Mucosa of rectum (tissue), 2 donors: Measurements from ENCODE around the gene TIGD6.

Experiments used
- H3K27ac ChIP-seq, 2 donors: one replicate each; pipeline ENCODE4 v1.7.0; 2013; ENCODE audit warnings: inconsistent platforms in 2 of 2, low read depth in 2 of 2, low read length in 2 of 2
- H3K27me3 ChIP-seq, 2 donors: one replicate each; pipeline ENCODE4 v1.7.0; 2013; ENCODE audit warnings: low read length in 2 of 2; ENCODE audit not compliant: control insufficient read depth in 2 of 2, insufficient read depth in 2 of 2
- H3K36me3 ChIP-seq, 2 donors: one replicate each; pipeline ENCODE4 v1.7.0; 2013; ENCODE audit warnings: low read length in 2 of 2; ENCODE audit not compliant: control insufficient read depth in 2 of 2, insufficient read depth in 2 of 2
- H3K4me1 ChIP-seq, 2 donors: one replicate each; pipeline ENCODE4 v1.7.0; 2013; ENCODE audit warnings: low read length in 2 of 2, mild to moderate bottlenecking in 1 of 2; ENCODE audit not compliant: control insufficient read depth in 2 of 2, insufficient read depth in 2 of 2
- H3K4me3 ChIP-seq, 2 donors: one replicate each; pipeline ENCODE4 v1.7.0; 2013; ENCODE audit warnings: low read length in 2 of 2
- H3K9ac ChIP-seq, 2 donors: one replicate each; pipeline ENCODE4 v1.7.0; 2013; ENCODE audit warnings: low read length in 2 of 2, low read depth in 1 of 2, mild to moderate bottlenecking in 1 of 2
- H3K9me3 ChIP-seq, 2 donors: one replicate each; pipeline ENCODE4 v1.7.0; 2013; ENCODE audit warnings: low read length in 2 of 2; ENCODE audit not compliant: control insufficient read depth in 2 of 2
- donor health status: healthy.
- donor health status: Normal muscosa, but diverticular disease.

TIGD6 gene

DNA sequence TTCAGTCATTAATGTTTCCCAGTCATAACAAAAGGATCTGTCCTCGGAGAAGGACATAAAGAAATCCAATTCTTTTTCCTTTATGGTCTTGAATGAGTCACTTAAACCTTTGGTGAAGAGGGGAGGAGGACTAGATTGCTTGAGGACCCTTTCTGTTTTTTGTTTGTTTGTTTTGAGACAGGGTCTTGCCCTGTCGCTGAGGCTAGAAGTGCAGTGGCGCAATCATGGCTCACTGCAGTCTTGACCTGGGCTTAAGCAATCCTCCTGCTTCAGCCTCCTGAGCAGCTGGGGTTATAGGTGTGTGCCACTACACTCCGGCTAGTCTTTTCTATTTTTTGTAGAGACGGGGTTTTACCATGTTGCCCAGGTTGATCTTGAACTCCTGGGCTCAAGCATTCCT lies 12.3 kb downstream of the TIGD6 start:
- Histone ChIP-seq H3K4me1 (peaks cover 0 to 5% of the 10 kb centered on the region in 2 donors), H3K27ac (no peak overlapping the region), H3K27me3 (no peaks in the 10 kb centered on the region), H3K9me3 (no peaks in the 10 kb centered on the region), H3K36me3 (peaks cover 14 to 21% of the 10 kb centered on the region in 2 donors), H3K9ac (no peak overlapping the region), H3K4me3 (no peak overlapping the region)

DNA sequence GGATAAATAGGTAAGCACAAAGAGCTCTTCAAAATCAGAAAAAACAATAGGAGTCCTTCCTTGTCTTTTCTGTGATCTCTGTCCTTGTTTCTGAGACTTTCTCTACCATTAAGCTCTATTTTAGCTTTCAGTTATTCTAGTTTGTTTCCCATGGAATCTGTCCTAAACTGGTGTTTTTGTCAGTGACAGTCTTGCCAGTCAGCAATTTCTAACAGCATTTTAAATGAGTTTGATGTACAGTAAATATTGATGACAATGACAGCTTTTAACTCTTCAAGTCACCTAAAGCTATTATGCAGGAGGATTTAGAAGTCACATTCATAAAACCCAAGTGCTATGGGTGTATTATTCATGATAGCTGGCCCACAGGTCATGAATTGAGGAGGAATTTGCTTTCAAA lies 17.9 kb downstream of the TIGD6 start:
- no peak overlapping the region for H3K4me3 ChIP-seq
- H3K4me1 ChIP-seq = peaks cover 2 to 6% of the 10 kb centered on the region in 2 donors
- H3K9ac ChIP-seq = no peak overlapping the region
- H3K36me3 ChIP-seq = peaks cover 61 to 68% of the 10 kb centered on the region in 2 donors
- H3K27me3 ChIP-seq = no peaks in the 10 kb centered on the region
- H3K9me3 ChIP-seq = no peaks in the 10 kb centered on the region
- H3K27ac ChIP-seq = no peak overlapping the region

DNA sequence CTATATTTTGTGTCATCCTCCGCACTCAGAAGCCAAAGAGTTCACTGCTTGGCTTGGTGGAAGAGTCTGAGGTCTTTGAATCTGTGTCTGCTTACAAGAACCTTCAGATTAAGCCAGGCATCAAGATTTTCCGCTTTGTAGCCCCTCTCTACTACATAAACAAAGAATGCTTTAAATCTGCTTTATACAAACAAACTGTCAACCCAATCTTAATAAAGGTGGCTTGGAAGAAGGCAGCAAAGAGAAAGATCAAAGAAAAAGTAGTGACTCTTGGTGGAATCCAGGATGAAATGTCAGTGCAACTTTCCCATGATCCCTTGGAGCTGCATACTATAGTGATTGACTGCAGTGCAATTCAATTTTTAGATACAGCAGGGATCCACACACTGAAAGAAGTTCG lies 19.2 kb downstream of the TIGD6 start:
- H3K36me3 ChIP-seq = peaks cover 64 to 73% of the 10 kb centered on the region in 2 donors
- no peak overlapping the region for H3K9ac ChIP-seq
- H3K27me3 ChIP-seq = no peaks in the 10 kb centered on the region
- no peaks in the 10 kb centered on the region for H3K9me3 ChIP-seq
- H3K27ac ChIP-seq = no peak overlapping the region
- peaks cover 2 to 9% of the 10 kb centered on the region in 2 donors for H3K4me1 ChIP-seq
- no peak overlapping the region for H3K4me3 ChIP-seq

DNA sequence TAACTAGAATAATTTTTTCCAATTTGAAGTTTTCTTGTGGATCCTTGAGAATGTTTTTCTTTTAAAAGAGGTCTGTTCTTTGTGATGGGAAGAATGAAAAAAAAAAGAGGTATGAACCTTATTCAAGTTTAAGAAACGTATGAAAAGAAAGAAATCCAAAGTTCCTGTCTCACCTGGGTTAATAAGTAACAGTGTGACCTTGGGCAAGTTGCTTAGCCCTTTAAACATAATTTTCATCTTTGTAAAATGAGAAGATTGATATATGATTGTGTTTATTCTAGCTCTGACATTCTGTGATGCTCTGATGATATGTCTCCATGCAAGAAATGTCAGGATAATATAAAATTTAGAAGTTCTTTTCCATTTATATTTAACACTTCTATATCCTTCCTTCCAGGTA lies 20.6 kb downstream of the TIGD6 start:
- Histone ChIP-seq H3K4me3 (no peak overlapping the region), H3K9me3 (no peaks in the 10 kb centered on the region), H3K27ac (no peak overlapping the region), H3K4me1 (peaks cover 2 to 9% of the 10 kb centered on the region in 2 donors), H3K36me3 (peaks cover 65 to 69% of the 10 kb centered on the region in 2 donors), H3K27me3 (no peaks in the 10 kb centered on the region), H3K9ac (no peak overlapping the region)

DNA sequence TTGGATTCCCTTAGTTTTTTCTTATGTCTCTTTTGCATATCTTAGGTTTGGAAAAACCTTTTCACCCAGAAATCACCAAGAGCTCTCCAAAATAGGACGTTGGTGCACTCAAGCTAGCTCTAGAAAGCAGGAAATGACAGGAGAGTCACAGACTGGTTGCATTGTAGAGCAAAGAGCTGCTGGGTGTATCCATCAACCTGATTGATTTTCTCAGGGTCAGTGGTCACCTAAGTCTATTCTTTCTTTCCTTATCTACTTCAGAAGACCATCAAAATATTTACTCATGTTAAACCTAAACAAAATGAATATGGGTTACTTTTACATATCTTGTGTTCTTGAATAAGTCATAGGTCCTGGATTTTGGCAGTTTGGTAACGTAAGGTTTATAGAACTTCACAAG lies 25.0 kb downstream of the TIGD6 start:
- no peaks in the 10 kb centered on the region for H3K27me3 ChIP-seq
- H3K9ac ChIP-seq = no peak overlapping the region
- H3K36me3 ChIP-seq = peaks cover 39 to 44% of the 10 kb centered on the region in 2 donors
- no peak overlapping the region for H3K27ac ChIP-seq
- peaks cover 2 to 9% of the 10 kb centered on the region in 2 donors for H3K4me1 ChIP-seq
- H3K9me3 ChIP-seq = no peaks in the 10 kb centered on the region
- no peak overlapping the region for H3K4me3 ChIP-seq

DNA sequence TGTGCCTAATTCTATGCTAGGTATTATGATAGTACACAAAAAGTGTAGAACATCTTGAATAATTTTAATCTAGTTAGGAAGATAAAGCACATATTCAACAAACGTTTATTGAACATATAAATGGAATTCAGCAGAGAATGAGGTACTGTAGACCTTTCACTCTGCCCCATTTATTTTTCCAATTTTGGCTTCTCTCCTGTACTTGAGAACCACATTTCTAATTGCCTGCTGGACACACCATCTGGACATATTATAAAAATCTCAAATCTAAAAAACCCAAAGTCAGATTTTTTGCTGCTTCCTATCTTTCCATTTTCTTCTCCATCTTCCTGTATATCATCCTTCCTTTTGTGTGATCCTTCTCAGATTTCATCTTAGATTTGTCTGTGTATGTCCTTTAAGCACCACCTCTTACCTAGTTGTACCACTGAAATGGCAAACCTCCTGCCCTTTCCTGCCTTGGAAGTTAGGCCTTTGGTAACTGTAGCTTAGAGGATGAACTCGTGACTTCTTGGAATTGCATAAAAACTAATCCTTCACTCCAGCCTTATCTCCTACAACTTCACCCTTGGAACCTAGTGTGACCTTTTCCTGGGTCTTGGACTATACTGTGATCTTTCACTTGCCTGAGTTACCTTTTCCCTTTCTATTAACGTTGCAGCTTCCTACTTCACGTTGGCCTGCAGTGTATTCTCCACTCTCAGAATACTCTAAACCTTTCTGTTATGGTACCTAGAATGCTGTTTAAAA lies 31.1 kb downstream of the TIGD6 start:
- peak overlapping the region in 1 of 2 donors; percentile 0 for H3K4me3 ChIP-seq
- H3K27ac ChIP-seq = no peak overlapping the region
- peaks cover 6 to 10% of the 10 kb centered on the region in 2 donors for H3K36me3 ChIP-seq
- H3K9ac ChIP-seq = no peak overlapping the region
- peaks cover 0 to 6% of the 10 kb centered on the region in 2 donors for H3K4me1 ChIP-seq
- no peaks in the 10 kb centered on the region for H3K27me3 ChIP-seq
- no peaks in the 10 kb centered on the region for H3K9me3 ChIP-seq

DNA sequence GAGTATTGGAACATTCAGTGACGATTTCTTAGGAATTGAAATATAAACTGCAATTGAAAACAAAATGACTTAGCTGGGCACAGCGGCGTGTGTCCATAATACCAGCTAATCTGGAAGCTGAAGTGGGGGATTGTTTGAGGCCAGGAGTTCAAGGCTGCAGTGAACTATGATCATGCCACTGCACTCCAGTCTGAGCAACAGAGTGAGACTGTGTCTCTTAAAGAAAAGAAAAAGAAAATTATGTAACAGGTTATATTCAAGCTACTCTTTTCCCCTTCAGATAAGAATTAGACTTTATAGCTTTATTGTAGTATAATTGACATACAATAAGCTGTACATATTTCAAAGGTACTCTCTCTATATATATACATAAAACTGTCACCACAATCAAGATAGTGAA lies 33.5 kb downstream of the TIGD6 start:
- Histone ChIP-seq H3K4me3 (peak overlapping the region in 1 of 2 donors; percentile 37), H3K27me3 (no peaks in the 10 kb centered on the region), H3K9me3 (no peaks in the 10 kb centered on the region), H3K4me1 (peaks cover 0 to 10% of the 10 kb centered on the region in 2 donors), H3K27ac (peak overlapping the region in 1 of 2 donors; percentile 48), H3K36me3 (peaks cover 10% of the 10 kb centered on the region in 2 donors), H3K9ac (peak overlapping the region in 1 of 2 donors; percentile 18)

DNA sequence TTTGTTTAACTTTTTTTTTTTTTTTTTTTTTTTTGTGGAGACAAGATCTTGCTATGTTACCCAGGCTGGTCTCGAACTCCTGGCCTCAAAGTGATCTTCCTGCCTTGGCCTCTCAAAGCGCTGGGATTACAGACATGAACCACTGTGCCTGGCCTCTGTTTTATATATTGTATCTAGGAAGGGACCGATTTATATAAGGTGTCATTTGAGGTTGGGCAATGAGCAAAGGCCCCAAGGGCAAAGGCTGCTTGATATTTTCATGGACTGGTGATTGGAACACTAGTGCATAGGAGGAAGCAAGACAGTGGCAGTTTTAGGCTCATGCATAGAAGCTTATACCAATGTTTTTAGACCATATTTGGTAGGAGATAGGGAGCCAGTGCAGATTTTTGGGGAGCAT lies 36.7 kb downstream of the TIGD6 start:
- Histone ChIP-seq H3K27ac (peak overlapping the region in 1 of 2 donors; percentile 19), H3K9ac (peak overlapping the region in 1 of 2 donors; percentile 44), H3K27me3 (no peaks in the 10 kb centered on the region), H3K4me3 (peak overlapping the region; percentile 41 to 46), H3K4me1 (peaks cover 13 to 30% of the 10 kb centered on the region in 2 donors), H3K9me3 (no peaks in the 10 kb centered on the region), H3K36me3 (peaks cover 0 to 3% of the 10 kb centered on the region in 2 donors)

DNA sequence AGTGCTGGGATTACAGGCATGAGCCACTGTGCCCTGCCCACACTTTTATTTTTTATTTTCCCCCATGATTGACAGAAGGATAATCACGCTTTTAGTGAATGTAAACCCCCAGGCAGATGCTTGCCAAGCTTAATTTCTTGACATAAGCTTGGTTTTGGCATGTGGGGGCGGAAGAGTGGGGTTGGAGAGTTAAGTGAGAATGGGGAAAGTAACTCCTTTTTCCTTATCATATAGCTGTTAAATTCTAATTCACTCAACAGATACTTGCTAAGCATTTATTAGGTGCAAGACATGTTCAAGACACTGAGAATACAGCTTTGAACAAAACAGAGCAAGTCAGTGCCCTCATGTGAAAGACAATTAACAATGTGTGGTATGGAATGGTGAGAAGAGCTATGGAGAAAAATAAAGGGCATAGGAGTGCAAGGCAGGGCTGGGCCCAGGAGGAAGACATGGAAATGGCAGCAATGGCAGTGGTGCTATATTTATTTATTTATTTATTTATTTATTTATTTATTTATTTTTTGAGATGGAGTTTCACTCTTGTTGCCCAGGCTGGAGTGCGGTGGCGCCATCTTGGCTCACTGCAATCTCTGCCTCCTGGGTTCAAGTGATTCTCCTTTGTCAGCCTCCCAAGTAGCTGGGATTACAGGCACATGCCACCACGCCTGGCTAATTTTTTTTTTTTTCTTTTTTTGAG lies 37.7 kb downstream of the TIGD6 start:
- Histone ChIP-seq H3K27me3 (no peaks in the 10 kb centered on the region), H3K4me3 (peak overlapping the region; percentile 79 to 88), H3K36me3 (peaks cover 0 to 3% of the 10 kb centered on the region in 2 donors), H3K9ac (peak overlapping the region; percentile 8 to 87), H3K9me3 (no peaks in the 10 kb centered on the region), H3K27ac (peak overlapping the region; percentile 38 to 77), H3K4me1 (peaks cover 15 to 32% of the 10 kb centered on the region in 2 donors)

DNA sequence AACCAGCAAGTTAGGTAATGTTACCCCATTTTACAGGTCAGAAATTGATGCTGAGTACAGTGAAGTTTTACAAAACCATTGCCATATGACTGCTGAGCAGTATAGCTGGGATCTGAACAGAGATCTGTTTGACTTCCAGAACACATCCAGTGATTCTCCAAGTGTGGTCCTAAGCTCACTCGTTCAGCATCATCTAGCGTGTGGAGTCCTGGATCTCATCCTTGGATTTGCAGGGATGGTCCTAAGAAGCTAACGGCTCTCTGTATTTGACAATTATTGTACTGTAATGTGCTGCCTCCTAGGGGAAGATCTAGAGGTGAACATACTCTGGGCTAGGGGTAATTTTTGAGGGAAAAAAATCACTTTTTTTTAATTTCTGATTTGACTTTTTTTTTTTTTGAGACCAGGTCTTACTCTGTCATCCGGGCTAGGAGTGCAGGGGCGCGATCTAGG lies 38.5 kb downstream of the TIGD6 start:
- peak overlapping the region; percentile 77 to 83 for H3K27ac ChIP-seq
- peaks cover 0 to 3% of the 10 kb centered on the region in 2 donors for H3K36me3 ChIP-seq
- peaks cover 21 to 36% of the 10 kb centered on the region in 2 donors for H3K4me1 ChIP-seq
- no peaks in the 10 kb centered on the region for H3K27me3 ChIP-seq
- peak overlapping the region; percentile 79 to 88 for H3K4me3 ChIP-seq
- no peaks in the 10 kb centered on the region for H3K9me3 ChIP-seq
- H3K9ac ChIP-seq = peak overlapping the region; percentile 76 to 87
